ENCODE measurements around the gene NOS1.
"Not testable (repeated sequence)": the region's sequence is repeated elsewhere in the genome, so short reads cannot be mapped to it uniquely, and the experiment has no call there.

The NOS1 gene

DNA sequence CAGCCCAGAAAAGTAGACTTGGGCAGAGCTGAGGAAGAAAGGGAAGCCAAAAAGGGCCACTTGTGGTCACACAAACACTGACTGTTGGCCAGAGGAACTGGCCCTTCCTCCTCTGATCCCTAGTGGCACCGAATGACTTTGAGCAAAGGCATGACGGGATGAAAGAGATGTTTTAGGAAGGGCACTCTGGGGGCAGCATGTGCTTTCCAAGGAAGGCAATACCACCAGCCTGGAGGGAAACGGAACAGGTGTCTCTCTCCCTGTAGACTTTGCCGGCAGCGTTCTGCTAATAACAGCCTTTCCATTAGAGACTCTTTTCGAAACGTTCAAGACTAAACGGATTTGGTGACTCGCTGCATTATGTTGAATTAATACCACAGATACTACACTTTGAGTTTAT, 158.9 kb downstream of the NOS1 start:
- no peak for DNase-seq

DNA sequence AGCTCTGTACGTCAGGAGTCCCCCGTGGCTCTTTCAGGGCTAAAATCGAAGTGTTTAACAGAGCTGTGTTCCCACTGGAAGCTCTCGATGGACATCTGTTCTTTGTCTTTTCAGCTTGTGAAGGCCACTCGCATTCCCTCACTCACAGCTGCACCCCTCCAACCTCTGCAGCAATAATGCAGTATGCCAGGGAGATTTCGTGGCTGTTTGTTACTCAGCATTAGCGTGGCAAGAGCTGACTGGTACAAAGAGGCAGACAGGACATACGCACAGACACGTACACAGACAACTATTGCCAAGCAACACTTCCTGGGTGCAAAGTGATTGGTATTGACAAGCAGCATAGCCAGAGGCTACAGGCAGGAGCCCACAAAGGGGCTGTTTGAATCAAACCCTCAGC, 159.4 kb downstream of the NOS1 start:
- no peak for DNase-seq

DNA sequence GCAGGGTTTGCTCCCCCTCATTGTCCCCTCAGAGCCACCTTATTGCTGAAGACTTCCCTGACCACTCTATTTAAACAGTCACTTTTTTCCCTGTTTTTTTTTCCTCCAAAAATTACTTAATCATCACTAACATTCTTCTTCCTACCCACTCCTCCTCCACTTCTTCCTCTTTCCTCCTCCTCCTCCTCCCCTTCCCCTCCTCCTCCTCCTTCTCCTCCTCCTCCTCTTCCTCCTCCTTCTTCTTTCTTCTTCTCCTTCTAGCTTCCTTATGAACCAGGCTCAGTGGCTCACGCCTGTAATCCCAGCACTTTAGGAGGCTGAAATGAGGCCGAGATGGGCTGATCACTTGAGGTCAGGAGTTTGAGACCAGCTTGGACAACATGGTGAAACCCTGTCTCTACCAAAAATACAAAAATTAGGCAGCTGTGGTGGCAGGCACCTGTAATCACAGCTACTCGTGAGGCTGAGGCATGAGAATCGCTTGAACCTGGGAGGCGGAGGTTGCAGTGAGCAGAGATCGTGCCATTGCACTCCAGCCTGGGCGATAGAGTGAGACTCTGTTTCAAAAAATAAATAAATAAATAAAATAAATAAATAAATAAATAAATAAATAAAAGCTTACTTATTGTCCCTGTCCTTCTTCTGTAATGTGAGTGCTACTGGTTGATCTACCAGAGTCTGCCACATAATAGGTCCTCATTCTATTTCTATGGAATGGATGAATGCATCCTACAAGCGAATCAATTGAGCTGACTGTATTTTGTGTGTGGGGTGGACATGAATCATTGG, 161.3 kb downstream of the NOS1 start:
- not testable (repeated sequence) for DNase-seq

DNA sequence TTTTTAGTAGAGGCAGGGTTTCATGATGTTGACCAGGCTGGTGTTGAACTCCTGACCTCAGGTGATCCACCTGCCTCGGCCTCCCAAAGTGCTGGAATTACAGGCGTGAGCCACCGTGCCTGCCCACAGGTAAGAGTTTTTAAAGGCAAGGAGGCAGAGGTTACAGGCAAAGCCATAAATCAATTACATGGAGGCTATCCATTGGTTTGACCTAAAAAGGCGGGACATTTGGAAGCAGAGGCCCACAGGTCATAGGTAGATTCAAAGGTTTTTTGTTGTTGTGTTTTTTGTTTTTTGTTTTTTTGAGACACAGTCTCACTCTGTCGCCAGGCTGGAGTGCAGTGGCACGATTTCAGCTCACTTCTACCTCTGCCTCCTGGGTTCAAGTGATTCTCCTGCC, 165.1 kb downstream of the NOS1 start:
- not testable (repeated sequence) for DNase-seq

DNA sequence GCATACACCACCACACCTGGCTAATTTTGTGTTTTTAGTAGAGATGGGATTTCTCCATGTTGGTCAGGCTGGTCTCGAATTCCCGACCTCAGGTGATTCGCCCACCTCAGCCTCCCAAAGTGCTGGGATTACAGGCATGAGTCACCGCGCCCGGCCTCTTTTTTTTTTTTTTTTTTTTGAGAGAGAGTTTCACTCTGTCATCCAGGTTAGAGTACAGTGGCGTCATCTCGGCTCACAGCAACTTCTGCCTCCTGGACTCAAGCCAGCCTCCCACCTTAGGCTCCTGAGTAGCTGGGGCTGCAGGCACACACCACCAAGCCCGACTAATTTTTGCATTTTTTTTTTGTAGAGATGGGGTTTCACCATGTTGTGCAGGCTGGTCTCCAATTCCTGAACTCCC, 166.4 kb downstream of the NOS1 start:
- DNase-seq = not testable (repeated sequence)

DNA sequence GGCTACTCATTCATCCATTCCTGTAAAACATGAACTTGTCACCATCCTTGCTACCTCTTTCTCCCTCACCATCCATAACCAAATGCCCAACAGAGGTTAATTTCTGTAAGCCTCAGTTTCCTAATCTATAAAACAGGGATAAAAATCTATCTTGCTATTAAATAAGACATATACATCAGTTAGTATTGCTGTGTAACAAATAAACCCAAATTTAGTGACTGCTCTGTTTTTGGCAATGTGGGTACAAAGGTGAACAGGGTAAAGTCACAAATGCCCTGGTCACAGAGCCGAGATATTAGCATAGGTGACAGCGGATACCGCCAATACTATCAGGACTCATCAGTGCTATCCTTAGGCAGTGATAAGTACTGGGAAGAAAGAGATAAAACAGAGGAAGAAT, 167.5 kb downstream of the NOS1 start:
- no peak for DNase-seq

DNA sequence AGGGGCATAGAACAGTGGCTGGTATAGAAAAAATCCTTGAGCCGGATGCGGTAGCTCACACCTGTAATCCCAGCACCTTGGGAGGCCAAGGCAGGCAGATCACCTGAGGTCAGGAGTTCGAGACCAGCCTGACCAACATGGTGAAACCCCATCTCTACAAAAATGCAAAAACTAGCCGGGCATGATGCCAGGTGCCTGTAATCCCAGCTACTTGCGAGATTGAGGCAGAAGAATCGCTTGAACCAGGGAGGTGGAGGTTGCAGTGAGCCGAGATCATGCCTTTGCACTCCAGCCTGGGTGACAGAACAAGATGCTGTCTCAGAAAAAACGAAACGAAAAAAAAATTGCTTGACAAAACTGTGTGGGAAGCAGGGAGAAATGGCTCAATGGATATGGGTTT, 168.8 kb downstream of the NOS1 start:
- not testable (repeated sequence) for DNase-seq

DNA sequence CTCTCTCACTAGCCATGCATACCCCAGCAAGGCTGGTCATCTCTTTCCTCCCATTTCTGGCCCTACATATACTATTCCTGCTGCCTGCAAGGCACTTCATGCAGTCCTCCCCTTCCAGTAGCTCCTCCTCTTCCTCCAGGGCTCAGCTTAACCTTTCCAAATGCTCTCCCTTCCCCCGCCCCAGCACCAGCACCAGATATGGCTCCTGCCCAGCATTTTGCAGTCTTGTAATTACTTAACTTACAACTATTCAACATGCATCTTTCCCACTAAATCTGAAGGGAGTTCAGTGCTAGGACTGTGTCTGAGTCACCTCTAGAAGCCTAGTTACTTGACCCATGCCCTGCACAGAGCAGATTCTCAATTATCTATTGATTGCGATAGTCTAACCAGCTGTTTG, 169.4 kb downstream of the NOS1 start:
- DNase-seq = peak; percentile 34

DNA sequence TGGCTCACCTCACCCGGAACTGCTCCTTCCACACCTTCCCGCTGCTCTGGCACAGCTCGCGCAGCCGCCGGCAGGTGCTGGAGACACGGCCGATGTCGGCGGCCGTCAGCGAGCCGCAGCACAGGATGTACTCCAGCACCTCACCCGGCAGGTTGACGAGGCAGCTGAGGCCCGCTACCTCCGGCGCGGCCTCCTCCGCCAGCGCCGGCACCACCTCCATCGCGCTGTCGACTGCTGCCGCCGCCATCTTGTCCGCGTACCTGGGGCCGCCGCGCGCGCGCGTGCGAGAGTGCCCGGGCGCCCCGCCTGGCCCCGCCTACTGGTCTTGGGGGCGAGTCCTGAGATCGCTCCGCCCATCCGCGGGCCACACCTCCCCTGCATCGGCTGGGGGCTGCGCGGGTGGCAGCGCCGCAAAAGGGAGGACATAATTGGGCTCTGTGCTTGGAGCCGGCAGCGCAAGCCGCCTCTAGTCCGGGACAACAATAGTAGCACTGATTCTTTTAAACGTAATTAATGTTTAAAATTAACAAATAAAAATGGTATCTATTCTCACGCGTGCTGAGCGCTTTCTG, 171.1 kb downstream of the NOS1 start, which contains the start of gene FBXO21:
Gene FBXO21 (minus strand): TSS at position 261 of the 572 bp plus-strand sequence. CDS start 14 bp downstream, at position 247.
- DNase-seq = peak; percentile 83

DNA sequence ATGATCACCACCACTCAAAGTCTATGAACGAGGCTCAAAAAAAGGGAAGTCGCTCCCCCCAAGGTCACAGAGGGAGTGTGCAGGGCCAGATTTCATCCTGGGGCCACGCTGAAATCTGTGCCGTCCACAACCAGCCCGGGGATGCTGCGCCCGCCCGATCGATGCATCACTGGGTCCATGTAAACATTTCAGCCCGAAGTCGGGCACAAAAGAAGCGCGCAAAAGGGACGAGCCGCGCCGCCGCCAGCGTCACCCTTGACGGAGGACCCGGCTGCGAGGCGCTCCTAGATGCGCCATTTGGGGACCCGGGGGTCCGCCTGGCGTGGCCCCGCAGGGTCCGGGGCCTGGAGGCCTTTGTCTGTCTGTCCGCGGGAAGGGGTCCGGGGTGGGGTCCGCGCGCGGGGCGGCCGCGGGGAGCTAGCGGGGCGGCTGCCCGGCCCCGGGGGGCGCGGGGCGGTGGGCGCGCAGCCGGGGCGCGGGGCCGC, 171.7 kb downstream of the NOS1 start:
- DNase-seq = peak; percentile 11

DNA sequence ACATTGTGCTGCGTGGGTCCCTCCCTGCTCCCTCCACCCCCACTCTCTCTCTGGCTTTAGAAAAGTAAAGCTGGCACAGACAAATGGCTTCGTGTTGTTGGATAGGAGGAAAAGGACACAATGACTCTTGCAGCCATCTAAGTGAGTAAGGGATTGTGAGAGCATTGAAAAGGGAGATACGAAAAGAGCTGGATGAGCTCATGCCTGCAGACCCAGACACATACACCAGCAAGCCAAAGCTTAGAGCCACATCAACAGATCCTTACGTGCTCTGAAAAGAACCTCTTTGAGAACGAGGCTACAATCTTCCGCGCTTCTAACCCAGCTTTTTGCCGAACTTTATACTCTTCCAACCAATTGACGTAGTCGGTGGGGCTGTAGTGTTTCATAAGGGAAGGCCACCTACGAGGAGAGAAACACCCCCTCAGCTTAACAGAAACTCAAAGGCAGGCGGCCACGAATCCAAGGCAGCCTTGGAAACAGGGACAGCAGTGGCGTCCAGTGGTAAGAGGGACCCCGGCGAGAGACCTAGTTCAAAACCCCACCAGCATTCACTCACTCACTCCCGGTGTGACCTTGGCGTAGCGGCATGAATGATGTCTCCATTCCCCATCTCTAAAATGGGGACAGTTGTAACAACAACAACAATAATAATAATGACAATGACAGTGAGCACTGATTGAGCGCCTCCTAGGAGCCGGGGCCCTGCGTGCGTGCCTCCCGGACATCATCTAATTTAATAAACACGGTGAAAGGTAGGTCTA, 172.3 kb downstream of the NOS1 start:
- DNase-seq = no peak

DNA sequence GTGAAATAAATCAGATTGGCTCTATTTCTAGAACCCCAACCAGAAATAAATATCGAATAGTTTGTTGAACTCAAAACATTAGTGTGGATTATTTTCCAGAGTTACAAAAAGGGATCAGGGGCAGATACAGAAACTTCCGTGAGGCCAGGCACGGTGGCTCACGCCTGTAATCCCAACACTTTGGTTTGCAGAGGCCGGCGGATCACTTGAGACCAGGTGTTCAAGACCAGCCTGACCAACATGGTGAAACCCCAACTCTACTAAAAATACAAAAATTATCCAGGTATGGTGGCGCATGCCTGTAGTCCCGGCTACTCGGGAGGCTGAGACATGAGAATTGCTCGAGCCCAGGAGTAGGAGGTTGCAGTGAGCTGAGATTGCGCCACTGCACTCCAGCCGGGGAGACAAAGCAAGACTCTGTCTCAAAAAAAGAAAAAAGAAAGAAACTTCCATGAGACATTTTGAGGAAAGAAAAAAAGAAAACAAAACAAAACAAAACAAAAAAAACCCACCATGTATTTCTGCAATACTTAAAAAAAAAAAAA, 173.2 kb downstream of the NOS1 start:
- DNase-seq = no peak

DNA sequence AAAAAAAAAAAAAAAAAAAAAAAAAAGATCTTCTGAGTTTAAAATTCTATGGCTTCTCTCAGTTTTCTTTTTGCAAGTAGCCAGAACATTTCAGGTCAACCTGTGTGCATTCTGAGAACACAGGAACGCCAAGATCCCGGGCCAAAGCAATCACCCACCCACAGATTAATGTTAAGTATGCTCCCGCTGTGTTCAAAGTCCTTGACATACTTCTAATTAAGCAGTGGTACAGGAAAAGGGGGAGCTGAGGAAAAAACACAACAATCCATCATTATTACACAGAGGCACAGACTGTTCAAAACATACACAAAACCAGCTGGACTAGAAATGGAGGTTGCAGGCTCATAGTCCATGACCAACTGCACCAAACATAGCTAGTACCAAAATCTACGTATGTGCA, 174.0 kb downstream of the NOS1 start:
- DNase-seq = no peak

DNA sequence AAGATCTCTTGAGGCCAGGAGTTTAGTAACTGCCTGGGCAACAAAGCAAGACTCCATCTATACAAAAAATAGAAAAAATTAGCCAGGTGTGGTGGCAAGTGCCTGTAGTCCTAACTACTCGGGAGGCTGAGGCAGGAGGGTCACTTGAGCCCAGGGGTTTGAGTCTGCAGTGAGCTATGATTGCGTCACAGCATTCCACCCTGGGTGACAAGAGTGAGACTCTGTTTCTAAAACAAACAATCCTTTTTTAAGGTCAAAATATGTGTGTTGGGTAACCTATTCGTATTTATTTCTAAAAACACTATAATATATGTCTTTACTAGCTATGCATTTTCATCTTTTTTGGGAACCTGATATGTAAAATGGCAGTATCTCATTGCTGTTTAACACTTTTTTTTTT, 178.6 kb downstream of the NOS1 start:
- DNase-seq = no peak

DNA sequence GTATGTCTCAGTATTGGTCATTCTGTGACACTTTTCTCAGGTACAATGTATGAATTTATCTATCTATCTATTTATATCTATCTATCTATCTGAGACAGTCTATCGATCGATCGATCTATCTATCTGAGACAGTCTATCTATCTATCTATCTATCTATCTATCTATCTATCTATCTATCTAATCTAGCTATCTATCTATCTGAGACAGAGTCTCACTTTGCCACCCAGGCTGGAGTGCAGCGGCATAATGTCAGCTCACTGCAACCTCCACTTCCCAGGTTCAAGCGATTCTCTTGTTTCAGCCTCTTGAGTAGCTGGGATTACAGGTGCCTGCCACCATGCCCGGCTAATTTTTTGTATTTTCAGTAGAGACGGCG, 180.0 kb downstream of the NOS1 start:
- DNase-seq = not testable (repeated sequence)

DNA sequence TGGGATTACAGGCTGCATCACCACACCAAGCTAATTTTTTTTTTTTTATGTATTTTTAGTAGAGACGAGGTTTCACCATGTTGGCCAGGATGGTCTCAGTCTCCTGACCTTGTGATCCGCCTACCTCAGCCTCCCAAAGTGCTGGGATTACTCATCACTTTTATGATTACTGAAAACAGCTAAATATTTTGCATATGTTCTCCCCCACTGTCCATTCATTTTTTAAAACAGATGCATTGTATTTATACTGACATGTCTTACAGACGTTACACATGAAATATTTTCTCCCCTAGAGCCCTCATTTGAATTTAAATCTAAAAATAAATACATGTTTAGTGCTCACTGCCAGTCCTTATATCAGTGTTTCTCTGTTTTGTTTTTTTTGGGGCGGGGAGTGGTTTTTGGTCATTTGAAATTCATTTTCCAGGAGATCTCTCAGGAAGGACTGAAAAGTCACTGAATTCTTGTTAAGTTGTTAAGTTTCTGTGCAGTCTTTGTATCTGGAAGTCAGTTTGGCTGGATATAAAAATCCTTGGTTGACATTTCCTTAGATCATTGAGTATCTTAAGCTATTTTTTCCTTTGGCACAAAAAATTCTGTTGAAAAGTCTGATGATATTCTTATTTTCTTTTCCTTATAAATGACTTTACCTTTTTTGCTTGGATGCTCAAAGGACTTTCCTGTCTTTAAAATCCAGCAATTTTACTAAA, 180.5 kb downstream of the NOS1 start:
- DNase-seq = no peak

DNA sequence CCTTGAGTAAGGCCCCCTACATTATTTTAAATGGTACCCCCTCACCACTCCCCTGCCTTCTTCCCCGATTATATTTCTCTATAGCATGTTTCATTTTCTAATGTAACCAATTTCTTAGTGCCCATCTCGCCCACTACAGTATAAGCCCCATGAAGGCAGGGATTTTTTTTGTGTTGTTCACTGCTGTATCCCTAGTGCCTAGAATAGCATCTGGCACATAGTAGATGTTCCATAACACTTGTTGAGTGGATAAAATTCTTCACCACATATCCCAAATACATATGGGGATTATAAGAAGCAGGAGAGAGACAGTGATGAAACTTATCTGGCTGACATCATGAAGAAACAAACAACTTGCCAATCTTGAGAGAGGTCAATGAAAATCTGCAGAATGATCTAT, 182.7 kb downstream of the NOS1 start:
- DNase-seq = no peak

DNA sequence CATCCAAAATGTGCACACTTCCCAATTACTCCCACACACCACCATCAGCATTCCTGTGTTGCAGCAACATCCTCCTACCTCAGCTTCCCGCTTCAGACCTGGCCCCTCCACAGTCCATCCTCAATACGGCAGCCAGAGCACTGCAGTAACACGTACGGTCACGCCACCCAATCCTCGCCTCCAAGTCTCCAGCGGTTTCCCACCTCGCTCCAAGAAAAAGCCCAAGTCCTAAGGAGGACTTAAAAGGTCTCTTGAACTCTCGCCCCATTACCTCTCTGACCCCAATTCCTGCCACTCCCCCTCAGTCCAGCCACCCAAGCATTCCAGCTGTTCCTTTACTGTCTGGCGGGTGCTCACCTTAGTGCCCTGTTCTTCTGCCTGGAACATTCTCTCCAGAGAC, 183.1 kb downstream of the NOS1 start:
- no peak for DNase-seq

DNA sequence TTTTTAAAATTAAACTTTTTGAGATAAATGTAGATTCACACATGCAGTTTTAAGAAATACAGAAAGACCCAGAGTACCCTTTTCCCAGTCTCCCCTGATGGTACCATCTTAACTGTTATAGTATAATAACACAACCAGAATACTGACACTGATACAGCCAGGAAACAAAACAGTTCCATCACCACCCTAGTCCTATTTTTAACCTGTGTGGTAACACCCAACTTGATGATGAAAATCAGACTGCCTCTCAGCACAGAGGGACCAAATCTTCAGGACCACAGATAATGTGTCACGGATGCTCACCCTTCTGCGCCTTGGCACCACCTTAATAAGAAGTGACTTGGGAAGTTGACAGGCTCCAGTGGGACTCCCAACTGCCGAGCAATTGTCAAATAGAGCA, 189.3 kb downstream of the NOS1 start:
- DNase-seq = no peak

DNA sequence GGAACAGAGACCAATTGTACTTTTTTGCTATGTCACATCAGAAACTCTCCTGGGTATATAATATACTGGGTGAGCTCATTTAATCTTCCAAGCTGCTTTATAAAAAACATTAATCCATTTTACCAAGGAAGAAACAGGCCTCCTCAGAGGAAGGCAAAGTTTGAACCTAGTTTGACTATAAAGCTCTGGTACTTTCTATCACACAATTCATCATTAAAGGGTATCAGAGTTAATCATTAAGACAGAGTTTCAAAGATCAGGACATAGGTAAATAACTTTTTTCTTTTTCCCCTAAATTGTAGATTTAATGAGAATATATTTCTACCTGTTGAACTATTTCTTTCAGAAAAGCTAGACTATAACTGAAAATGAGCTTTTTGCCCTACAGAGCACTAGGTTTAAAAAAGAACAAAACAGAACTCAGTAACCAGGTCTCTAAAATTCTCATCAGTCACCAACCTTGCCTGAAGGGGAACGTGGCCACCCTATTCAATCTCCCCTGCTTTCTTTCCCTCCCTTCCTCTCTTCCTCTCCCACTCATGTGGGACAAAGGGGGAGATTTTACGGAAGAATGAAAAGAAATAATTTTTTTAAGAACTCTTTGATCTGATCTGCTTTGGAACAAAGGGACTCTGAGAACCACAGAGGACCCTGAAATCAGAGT, 189.8 kb downstream of the NOS1 start:
- DNase-seq = no peak

DNA sequence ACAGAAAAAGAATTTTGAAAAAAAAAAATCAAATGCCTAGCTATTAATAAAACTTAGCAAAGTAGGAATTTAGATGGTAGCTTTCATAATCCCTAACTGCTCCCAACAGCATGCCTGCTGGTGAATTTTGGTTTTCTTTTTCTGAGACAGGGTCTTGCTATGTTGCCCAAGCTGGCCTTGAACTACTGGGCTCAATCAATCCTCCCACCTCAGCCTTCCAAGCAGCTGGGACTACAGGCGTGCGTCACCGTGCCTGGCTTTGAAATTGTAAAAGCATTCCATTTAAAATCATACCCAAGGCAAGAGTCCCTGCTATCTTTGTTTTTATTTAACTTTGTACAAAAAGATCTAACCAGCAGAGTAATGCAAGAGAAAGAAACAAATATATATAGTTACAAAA, 191.9 kb downstream of the NOS1 start:
- DNase-seq = no peak

DNA sequence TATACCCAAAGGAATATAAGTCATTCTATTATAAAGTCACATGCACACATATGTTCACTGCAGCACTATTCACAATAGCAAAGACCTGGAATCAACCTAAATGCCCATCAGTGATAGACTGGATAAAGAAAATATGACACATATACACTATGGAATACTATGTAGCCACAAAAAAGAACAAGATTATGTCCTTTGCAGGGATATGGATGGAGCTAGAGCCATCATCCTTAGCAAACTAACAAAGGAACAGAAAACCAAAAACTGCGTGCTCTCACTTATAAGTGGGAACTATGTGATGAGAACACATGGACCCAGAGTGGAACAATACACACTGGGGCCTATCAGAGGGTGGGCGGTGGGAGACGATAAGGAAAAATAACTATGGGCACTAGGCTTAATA, 192.4 kb downstream of the NOS1 start:
- no peak for DNase-seq
